GM21526 (cell line): ENCODE measurements around the gene EXOC3L2.
"Not testable (repeated sequence)": the region's sequence is repeated elsewhere in the genome, so short reads cannot be mapped to it uniquely, and the experiment has no call there.

Source experiments
- ATAC-seq: cut with Tn5 transposase; IDR thresholded peaks from one replicate; pipeline ENCODE4 v1.9.1; 2021; ENCODE audit warnings: moderate library complexity; ENCODE audit not compliant: unreplicated experiment, low FRiP score

The EXOC3L2 gene

GRCh38 chr19:45258862-45259261 is 13.7 kb upstream of the EXOC3L2 start:
- no peak for ATAC-seq

DNA sequence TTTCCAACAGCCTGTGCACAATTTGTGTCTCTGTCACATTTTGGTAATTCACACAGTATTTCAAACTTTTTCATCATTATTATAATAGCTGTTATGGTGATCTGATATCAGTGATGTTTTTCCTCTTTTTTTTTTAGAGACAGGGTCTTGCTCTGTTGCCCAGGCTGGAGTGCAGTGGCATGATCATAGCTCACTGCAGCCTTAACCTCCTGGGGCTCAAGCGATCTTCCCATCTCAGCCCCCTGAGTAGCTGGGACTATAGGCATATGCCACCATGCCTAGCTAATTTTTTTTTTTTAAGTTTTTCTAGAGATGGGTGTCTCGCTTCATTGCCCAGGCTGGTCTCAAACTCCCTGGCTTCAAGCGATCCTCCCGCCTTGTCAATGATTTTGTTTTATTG is 11.6 kb upstream of the EXOC3L2 start:
- ATAC-seq: no peak

DNA sequence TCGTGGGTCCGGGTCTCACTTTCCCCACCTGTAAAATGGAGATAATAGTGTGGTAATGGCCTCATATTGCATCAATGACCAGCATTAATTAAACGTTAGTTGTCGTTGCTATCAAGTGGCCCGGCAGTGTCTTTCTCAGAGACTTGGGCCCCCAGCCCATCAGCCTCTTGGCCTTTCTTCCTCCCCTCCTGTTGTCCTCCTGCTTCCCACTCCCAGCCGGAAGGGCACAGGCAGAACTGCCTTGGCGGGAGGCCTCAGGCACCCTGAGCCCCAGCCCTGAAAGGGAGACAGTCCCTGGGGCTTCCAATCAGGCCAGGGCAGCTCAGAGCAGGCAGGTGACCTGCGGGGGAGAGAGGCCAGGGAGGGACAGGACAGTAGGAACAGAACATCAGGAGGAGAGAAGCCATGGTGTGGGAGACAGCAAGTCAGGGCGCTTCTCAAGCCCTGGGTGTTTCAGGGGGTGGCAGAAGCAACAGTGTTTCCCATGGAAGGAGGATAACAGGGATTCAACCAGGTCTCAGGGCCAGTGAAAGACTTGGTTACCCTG is 10.5 kb upstream of the EXOC3L2 start:
- no peak for ATAC-seq

DNA sequence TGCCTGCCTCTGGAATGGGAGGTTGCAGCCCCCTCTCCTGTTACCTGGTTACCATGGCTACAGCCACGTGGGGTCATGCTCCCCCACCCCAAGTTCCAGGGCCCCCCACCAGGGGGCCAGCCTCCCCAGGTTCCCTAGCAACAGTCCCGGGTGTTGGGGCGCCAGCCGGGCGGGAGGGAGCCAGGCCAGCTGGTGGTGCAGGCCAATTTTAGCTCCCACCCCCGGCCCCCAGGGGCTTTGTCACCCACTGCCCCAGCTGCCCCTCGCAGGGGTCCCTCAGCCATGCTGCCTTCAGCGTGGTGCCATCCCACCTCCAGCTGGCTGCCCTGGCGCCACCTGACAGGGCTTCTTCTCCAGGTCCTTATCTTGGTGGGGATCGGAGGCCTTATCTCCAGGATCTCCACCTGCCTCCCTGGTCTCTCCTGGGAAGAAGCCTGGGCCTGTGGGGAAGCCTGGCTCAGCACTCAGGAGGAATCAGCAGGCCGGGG is 8.9 kb upstream of the EXOC3L2 start:
- no peak for ATAC-seq

DNA sequence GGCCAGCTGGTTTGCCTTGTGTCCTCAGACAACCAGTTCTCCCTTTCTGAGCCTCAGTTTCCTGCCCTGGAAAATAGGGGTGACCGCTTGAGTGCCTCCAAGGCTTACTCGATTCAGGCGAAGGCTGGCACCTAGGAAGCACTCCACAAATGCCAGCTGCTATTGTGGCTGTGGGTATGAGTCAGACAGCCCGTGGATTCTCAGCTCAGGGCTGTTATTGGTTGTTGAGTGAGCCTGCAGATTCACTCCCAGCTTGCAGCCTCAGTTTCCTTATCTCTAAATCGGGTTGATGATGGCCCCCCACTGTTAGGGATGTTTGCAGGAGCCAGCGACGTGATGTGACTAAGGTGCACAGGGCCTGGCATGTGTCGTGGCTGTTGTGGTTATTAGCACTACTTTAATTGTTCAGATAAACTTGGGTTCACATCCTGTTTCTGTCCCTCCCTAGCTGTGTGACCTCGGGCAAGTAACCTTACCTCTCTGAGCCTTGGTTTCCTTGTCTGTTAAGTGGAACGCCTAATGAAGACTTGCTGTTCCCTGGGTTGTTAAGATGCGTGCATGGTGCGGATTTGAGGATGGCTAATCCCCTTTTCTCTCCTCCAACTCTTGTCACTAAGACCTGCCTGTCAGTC is 8.3 kb upstream of the EXOC3L2 start:
- no peak for ATAC-seq

DNA sequence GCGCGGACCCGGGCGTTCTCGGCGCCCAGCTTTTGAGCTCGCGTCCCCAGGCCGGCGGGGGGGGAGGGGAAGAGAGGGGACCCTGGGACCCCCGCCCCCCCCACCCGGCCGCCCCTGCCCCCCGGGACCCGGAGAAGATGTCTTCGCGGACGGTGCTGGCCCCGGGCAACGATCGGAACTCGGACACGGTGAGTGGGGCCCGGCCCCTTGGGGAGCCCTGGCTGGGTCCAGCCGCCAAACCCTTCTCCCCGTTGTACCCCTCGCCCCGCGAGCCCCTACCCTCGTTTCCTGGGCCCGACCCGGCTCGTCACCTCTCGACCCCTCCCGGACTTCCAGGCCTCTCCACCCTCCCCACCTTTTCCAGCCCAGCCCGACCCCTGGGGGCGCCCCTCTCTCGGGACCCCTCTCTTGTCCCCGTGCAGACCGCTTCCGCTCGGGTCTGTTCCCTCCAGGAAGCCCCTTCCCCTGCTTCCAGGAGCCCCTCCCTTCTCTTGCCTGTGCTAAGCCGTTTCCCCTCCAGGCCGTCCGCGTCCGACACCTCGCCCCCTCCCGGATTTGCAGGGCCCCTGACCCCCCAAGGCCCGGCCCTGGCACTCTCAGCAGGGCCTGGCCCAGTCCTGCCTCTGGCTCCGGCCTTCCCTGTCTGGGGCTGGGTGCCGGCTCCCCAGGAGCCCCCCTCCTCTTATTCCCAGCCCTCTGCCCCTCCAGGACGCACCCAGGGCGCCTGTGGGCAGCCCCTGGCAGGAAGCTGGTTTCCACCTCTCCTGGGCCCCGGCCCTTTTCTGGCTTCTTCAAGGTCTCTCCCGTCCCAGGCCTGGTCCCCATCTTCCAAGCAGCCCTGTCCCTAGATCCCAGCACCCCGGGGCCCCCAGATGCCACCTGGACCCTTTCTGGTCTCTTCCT is 6.5 kb upstream of the EXOC3L2 start:
- no peak for ATAC-seq

DNA sequence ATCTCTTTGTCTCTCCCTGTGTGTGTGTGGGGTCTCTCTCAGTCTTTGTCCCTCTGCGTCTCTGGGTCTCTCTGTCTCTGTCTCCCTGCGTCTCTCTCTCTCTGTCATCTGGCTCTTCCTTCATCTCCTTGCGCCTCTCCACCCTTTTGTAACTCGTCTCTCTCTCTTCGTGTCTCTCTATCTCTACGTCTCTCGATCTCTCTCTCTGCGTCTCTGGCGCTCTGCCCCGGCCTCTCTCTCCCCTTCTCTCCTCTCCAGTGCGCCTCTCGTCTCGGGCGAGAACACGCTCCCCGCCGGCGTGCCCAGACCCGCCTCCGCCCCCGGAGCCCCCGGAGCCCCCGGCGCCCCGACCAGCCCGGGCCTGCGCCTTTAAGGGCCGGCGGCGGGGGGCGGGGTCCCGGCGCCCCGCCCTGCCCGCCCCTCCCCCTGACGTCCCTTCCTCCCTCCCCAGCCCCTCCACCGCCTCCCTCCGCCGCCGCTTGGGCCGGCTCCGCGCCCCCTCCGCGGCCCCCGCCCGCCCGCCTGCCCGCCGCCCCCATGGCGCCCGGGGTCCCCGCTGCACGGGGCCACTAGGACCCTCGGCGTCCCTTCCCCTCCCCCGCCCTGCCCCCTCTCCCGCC is 5.7 kb upstream of the EXOC3L2 start, which contains the start of gene MARK4:
TSS of gene MARK4 (plus strand) at position 440 of the 620 bp plus-strand sequence. CDS start 318 bp downstream, outside the sequence.
- ATAC-seq: no peak

DNA sequence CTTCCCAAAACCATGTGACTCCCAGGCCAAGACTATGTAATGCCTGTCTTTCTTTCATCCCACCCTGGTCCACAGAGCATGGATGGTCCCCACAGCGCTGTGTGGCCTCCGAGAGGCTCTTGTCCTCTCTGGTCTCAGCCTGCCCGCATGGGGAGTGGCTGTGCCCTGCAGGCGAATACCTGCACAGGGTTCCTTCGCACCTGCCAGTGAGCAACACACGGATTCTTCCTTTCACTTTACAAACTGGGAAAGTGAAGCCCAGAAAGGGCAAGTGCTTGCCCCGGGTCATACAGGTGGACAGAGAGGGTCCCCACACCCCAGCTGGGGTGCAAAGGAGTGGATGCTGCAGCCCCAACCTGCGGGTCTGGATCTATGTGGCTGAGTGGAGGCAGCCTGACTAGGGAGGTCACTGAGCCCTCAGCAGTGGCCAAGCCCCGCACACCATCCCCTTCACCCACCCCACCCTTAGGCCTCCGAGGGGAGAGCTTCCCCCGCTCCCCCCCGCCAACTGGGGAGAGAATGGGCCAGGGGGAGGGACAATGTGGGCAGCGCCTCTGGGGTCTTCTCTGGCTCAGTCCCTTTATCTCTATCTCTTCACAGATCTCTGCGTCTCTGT is 5.1 kb upstream of the EXOC3L2 start:
- no peak for ATAC-seq

GRCh38 chr19:45249261-45250033 is 4.2 kb upstream of the EXOC3L2 start:
- ATAC-seq: no peak

DNA sequence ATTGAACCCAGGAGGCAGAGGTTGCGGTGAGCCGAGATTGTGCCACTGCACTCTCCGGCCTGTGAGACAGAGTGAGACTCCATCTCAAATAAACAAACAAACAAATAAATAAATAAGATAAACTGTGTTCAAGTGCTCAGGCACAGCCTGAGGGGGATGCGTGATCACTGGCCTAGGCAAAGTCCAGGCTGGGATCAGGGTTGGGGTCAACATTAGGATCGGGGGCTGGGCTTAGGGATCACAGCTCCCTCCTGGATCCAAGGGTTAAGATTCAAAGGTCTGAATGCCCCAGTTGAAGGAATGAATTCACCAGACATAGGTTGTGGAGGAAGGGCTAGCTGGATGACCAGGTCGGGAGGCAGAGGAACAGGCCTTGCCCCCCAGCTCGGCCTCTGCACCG is 1.9 kb upstream of the EXOC3L2 start:
- ATAC-seq: no peak

DNA sequence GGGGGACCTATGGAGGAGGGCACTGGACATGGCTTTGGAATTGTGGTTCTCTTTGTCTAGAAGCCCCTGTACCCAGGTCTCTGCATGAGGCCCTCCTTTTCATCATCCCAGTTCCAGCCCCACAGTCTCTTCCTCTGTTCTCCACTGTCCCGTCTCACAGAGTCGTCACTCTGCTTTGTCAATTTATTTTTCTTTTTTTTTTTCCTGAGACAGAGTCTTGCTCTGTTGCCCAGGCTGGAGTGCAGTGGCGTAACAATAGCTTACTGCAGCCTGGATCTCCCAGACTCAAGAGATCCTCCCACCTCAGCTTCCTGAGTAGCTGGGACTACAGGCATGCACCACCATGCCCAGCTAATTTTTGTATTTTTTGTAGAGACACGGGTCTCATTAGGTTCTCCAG is 619 bp upstream of the EXOC3L2 start:
- no peak for ATAC-seq

DNA sequence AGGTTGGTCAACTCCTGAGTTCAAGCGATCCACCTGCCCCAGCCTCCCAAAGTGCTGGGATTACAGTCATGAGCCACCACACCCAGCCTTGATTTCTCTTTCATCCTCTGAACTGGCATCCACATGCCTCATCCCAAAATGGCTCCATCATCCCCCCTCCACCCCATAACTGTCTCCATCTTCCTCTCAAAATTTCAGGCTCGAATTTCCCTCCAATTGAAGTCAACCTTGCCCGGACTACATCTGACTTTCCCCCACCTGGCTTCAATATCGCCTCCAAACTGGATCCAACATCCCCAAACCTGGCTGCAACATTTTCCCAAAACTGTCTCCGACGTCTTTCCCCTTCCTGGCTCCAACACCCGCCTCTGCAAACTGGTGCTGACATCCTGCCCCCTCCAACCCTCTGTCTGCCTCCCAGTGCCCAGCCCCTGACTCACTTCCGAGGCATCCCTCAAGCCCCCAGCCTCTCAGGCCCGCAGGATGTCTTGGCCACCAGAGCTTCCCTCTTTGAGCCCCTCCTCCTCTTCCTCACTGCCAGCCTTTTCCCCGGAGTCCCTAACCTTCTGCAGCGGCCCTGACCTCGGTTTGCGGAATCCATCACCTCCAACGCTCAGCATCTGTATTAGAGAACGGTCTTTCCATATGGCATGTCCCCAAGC is 943 bp downstream of the EXOC3L2 start:
- no peak for ATAC-seq

- ATAC-seq: no peak
Observed at GRCh38 chr19:45243144-45243732, 2.0 kb downstream of the EXOC3L2 start.

- no peak for ATAC-seq
Observed at GRCh38 chr19:45238556-45238955, 6.7 kb downstream of the EXOC3L2 start.

DNA sequence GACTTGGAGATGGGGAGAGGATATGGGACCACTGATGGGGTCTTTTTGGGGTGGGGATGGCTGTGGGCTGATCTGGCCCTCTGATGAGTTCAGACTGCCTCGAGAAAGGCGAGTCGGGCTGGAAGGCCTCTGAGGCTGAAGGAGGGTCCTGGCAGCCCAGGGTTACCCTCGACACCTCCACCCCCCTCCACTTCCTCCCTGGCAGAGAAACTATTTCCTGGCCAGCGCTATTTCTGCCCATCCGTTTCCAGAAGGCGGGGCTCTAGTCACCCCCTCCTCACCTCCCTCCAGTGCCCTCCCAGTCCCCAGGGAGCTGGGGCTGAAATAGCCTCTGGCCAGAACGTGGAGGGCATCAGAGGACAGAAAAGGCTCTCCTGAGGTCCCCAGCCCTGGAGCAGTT is 9.7 kb downstream of the EXOC3L2 start:
- ATAC-seq: no peak

- no peak for ATAC-seq
Observed at GRCh38 chr19:45234089-45234869, 10.9 kb downstream of the EXOC3L2 start.

DNA sequence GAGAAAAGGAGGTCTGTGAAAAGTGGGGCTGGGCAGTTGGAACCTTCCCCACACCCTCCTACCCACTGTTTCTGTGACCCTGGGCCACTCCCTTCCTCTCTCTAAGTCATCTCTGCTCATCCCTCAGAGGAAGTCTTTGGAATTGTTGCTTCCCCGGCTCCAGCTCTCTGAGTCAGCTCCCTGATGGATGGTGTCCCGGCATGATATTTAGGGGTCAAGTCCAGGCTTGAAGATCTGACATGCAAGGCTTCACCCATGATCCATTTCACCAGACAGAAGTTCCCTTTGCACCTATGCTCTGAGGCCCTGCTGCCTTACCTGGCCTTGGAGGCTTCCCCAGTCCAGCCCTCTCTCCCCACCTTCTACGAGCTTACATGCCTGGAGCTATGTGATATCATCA is 13.3 kb downstream of the EXOC3L2 start:
- no peak for ATAC-seq

GRCh38 chr19:45229056-45229455 is 16.2 kb downstream of the EXOC3L2 start:
- not testable (repeated sequence) for ATAC-seq
